IgD-negative memory B cell (primary cell): Measurements from ENCODE around the gene PPM1K. TPM values are rescaled to one million over a fixed set of nuclear protein-coding genes. Genes with fewer than 3 reads are reported as not detected.

Source experiments
- H3K27ac Mint-ChIP-seq, 3 donors: one replicate each; pipeline ENCODE4 v1.8.0; 2020 to 2022; ENCODE audit warnings: mild to moderate bottlenecking in 3 of 3, mixed read lengths in 3 of 3, moderate library complexity in 1 of 3
- H3K27me3 Mint-ChIP-seq: one replicate; pipeline ENCODE4 v1.8.0; 2021; ENCODE audit warnings: mixed read lengths
- H3K36me3 Mint-ChIP-seq: one replicate; pipeline ENCODE4 v1.8.0; 2020; ENCODE audit warnings: mild to moderate bottlenecking, mixed read lengths
- H3K4me1 Mint-ChIP-seq, 3 donors: one replicate each; pipeline ENCODE4 v1.8.0; 2020 to 2022; ENCODE audit warnings: mixed read lengths in 3 of 3, mild to moderate bottlenecking in 1 of 3
- H3K4me3 Mint-ChIP-seq, 4 donors: one replicate each; pipeline ENCODE4 v1.8.0; 2020 to 2022; ENCODE audit warnings: mild to moderate bottlenecking in 4 of 4, mixed read lengths in 4 of 4, moderate library complexity in 3 of 4
- H3K9me3 Mint-ChIP-seq, 3 donors: one replicate each; pipeline ENCODE4 v1.8.0; 2020 to 2021; ENCODE audit warnings: mixed read lengths in 3 of 3, mild to moderate bottlenecking in 1 of 3
- polyA plus RNA-seq: library from polyadenylated mRNA; unstranded; fragments of 300-500 nt; fragmentation: Illumina TruSeq; gene quantifications from one replicate; pipeline ENCODE4 v1.2.3, GENCODE V29; 2021

Gene PPM1K
- polyA plus RNA-seq, 1 donor from 2014 or later = 142 TPM

GRCh38 chr4:88291003-88291402 lies 6.6 kb upstream of the PPM1K start:
- H3K4me3 Mint-ChIP-seq = peak overlapping the region in 1 of 4 donors; percentile 9
- no peaks in the 10 kb centered on the region for H3K27me3 Mint-ChIP-seq

GRCh38 chr4:88286897-88287296 lies 2.5 kb upstream of the PPM1K start:
- H3K27me3 Mint-ChIP-seq = no peaks in the 10 kb centered on the region
- H3K4me3 Mint-ChIP-seq = peak overlapping the region in 1 of 4 donors; percentile 38
- peaks cover 10 to 20% (median 19%) of the 10 kb centered on the region in 3 donors for H3K4me1 Mint-ChIP-seq
- no peaks in the 10 kb centered on the region for H3K9me3 Mint-ChIP-seq
- H3K27ac Mint-ChIP-seq = peak overlapping the region in 1 of 3 donors; percentile 36
- no peaks in the 10 kb centered on the region for H3K36me3 Mint-ChIP-seq

More at GRCh38 chr4:88291003-88291402, 6.6 kb upstream of the PPM1K start:
- Mint-ChIP-seq H3K27ac (no peak overlapping the region), H3K4me1 (peaks cover 0 to 3% (median 0%) of the 10 kb centered on the region in 3 donors), H3K36me3 (no peaks in the 10 kb centered on the region), H3K9me3 (no peaks in the 10 kb centered on the region)

GRCh38 chr4:88285235-88285653 lies 883 bp upstream of the PPM1K start:
- Mint-ChIP-seq H3K36me3 (no peaks in the 10 kb centered on the region), H3K27me3 (no peaks in the 10 kb centered on the region), H3K4me3 (peak overlapping the region; percentile 98 to 100 (median 98)), H3K9me3 (no peaks in the 10 kb centered on the region), H3K4me1 (peaks cover 23 to 32% (median 29%) of the 10 kb centered on the region in 3 donors), H3K27ac (peak overlapping the region; percentile 96 to 99 (median 99))

GRCh38 chr4:88283661-88284438 lies 511 bp downstream of the PPM1K start:
- Mint-ChIP-seq H3K36me3 (peaks cover 2% of the 10 kb centered on the region), H3K4me3 (peak overlapping the region; percentile 98 to 100 (median 98)), H3K4me1 (peaks cover 31 to 42% (median 42%) of the 10 kb centered on the region in 3 donors), H3K27me3 (no peaks in the 10 kb centered on the region), H3K27ac (peak overlapping the region; percentile 96 to 99 (median 99)), H3K9me3 (no peaks in the 10 kb centered on the region)

DNA sequence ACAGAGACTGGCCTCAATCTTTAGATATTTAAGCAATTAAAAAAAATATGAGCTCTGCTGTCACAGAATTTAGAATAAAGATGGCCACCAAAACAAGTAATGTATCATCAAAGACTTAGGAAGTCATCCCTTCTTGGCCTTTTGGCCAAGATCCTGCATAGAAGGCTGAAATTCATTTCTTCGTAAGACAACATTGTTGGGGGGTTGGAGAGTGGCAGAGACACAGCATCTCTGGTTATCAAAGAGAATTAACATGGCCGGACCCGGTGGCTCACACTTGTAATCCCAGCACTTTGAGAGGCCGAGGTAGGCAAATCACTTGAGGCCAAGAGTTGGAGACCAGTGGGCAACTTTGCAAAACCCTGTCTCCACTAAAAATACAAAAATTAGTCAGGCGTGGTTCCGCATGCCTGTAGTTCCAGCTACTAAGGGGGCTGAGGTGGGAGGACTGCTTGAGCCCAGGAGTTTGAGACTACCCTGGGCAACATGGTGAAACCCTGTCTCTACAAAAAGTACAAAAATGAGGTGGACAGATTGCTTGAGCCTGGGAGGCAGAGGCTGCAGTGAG lies 4.0 kb downstream of the PPM1K start:
- Mint-ChIP-seq H3K4me3 (peak overlapping the region; percentile 78 to 94 (median 90)), H3K36me3 (peaks cover 4% of the 10 kb centered on the region), H3K4me1 (peaks cover 59 to 71% (median 62%) of the 10 kb centered on the region in 3 donors), H3K27ac (peak overlapping the region; percentile 90 to 97 (median 97)), H3K27me3 (no peaks in the 10 kb centered on the region), H3K9me3 (no peaks in the 10 kb centered on the region)

DNA sequence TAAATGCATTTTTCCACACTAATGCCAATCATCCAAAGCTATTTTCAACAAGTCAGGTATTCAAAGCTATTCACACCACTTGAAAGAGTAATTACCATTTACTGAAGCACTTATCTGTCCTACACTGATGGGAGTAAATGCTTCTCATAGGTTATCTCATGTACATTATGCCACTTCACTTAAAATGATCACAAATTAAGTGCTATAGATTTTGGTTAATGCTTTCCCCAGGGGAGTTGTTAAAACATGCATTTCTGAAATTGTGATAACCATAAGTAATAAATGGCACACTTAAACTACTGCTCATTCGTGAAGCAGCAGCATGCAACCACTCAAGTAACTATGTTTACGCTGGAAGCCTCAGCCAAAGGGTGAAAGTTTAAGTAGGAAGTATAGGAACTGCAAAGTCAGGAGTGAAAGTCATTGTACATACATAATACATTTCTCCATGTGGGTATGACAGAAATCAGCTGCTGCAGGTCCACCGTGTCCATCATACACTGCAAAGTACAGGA lies 6.6 kb downstream of the PPM1K start:
- H3K4me1 Mint-ChIP-seq = peaks cover 63 to 74% (median 63%) of the 10 kb centered on the region in 3 donors
- peak overlapping the region; percentile 83 to 91 (median 87) for H3K27ac Mint-ChIP-seq
- H3K9me3 Mint-ChIP-seq = no peaks in the 10 kb centered on the region
- peaks cover 7% of the 10 kb centered on the region for H3K36me3 Mint-ChIP-seq
- no peaks in the 10 kb centered on the region for H3K27me3 Mint-ChIP-seq
- H3K4me3 Mint-ChIP-seq = peak overlapping the region in 3 of 4 donors; percentile 59 to 88 (median 81)

DNA sequence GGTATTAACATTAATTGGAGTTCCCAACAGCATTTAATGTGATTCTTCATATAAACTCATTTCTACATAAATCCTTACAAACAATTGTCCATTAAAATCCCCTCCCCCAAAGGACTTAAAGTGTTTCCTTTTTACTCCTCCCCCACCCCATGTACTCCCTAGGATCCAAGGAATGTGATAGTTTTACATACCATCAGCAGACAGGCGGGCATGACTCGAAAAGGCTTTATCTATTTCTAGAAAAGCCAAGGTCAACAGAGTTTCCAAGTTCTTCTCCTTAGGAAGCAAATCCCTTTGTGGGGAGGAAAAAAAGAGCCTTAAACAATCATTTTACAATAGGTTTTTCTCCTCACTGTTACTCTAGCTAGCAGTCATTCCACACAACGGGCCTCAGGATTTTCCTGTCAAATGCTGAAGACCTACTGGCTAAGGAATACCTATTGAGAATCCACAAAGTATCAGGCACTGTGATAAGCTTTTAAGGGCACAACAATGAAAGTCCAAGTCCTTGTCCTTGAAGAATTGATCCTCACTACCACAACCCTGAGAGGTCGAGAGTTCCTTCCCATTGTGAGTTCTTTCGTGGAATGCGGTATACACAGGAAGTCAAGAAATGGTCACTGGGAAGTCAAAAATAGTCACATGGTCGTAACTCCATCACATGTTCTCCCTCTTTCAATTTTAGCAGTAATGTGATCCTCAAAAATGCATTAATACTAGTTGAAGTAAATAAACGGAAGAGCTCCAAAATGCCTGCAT lies 7.2 kb downstream of the PPM1K start:
- no peaks in the 10 kb centered on the region for H3K27me3 Mint-ChIP-seq
- peaks cover 57 to 71% (median 63%) of the 10 kb centered on the region in 3 donors for H3K4me1 Mint-ChIP-seq
- peaks cover 7% of the 10 kb centered on the region for H3K36me3 Mint-ChIP-seq
- H3K9me3 Mint-ChIP-seq = no peaks in the 10 kb centered on the region
- H3K27ac Mint-ChIP-seq = peak overlapping the region; percentile 83 to 91 (median 87)
- peak overlapping the region in 3 of 4 donors; percentile 60 to 88 (median 81) for H3K4me3 Mint-ChIP-seq

DNA sequence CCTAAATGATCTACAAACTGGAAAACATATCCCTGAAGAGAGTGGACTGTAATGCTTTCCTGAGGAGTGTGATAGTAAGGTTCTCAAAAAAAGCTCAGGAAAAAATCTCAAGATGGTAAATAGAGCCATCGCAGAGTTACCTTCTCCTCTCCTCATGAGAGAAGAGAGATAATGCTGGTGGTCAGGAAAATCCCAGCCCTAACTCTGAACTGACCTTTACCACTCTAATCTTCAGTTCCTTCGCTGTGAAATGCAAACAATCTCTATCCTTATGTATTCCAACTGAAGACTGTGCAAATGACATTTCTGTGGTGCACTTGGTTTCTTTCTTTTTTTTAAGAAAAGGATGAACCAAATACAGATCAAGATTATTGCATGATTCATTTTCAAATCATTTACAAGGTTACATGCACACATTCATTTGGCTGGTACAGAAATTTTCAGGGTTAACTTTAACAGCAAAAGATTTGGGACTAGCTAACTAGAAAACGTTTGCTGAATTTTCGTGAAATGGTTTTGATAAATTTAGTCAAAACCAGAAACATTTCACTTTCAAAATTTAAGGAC lies 8.3 kb downstream of the PPM1K start:
- H3K36me3 Mint-ChIP-seq = peaks cover 8% of the 10 kb centered on the region
- H3K27me3 Mint-ChIP-seq = no peaks in the 10 kb centered on the region
- H3K4me1 Mint-ChIP-seq = peaks cover 52 to 64% (median 62%) of the 10 kb centered on the region in 3 donors
- peak overlapping the region; percentile 69 to 88 (median 83) for H3K27ac Mint-ChIP-seq
- no peaks in the 10 kb centered on the region for H3K9me3 Mint-ChIP-seq
- peak overlapping the region; percentile 55 to 88 (median 78) for H3K4me3 Mint-ChIP-seq

DNA sequence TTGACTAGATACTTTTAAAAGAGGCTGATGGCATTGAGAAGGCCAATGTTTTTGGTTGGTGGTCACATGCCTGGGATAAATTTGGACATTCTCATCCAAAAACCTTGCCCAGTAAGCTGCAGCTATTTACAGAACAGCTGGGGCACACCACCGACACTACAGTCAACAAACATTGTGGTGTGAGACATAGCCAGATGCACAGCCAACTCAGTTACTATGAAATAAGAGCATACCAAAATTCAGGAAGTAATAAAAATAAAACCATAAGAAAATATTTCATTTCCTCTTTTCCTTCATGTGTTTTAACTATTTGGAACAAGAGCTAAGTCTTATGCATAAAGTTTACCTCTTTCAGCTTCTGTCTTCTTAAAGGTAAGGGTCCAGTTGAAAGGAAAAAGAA lies 8.8 kb downstream of the PPM1K start:
- peaks cover 48 to 60% (median 58%) of the 10 kb centered on the region in 3 donors for H3K4me1 Mint-ChIP-seq
- peak overlapping the region; percentile 55 to 88 (median 69) for H3K27ac Mint-ChIP-seq
- no peaks in the 10 kb centered on the region for H3K27me3 Mint-ChIP-seq
- H3K9me3 Mint-ChIP-seq = no peaks in the 10 kb centered on the region
- peak overlapping the region; percentile 55 to 88 (median 78) for H3K4me3 Mint-ChIP-seq
- peaks cover 11% of the 10 kb centered on the region for H3K36me3 Mint-ChIP-seq

DNA sequence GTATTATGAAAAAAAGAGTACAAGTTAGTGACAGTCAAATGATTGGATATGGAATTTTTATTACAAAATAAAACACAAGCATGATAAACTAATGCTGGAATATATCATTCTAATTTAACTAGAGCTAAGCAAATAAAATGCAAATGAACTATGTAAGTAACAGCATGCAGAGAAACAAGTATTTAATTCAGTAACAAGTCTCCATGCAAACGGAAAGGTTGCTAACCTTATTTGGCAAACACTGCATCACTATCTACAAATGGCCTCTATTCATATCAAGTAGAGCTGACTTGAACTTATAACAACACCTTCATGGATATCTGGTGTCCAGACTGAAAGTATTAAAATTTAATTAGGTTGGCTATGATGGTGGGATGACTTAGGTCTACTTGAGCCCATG lies 15.4 kb downstream of the PPM1K start:
- H3K9me3 Mint-ChIP-seq = no peaks in the 10 kb centered on the region
- peaks cover 2 to 7% (median 7%) of the 10 kb centered on the region in 3 donors for H3K4me1 Mint-ChIP-seq
- H3K36me3 Mint-ChIP-seq = peaks cover 6% of the 10 kb centered on the region
- no peaks in the 10 kb centered on the region for H3K27me3 Mint-ChIP-seq
- H3K27ac Mint-ChIP-seq = no peak overlapping the region
- H3K4me3 Mint-ChIP-seq = no peak overlapping the region

DNA sequence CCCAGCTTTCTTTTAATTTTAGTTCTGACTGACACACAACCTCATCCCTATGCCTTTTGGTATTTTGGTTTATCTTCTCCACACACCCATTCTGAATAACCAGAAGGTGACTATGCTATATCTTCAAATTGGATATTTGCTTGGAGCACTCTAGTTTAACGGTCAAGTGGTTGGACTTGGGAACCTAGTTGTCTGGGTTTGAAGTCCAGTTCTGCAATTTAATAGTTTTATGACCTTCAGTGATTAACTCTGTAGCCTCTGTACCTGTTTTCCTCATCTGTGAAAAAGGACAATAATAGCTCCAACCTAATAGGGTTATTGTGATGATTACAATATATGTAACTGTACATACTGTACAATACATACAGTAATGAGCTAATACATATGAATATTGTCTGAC lies 20.0 kb downstream of the PPM1K start:
- Mint-ChIP-seq H3K36me3 (peaks cover 11% of the 10 kb centered on the region), H3K4me3 (no peak overlapping the region), H3K4me1 (peaks cover 0 to 2% (median 0%) of the 10 kb centered on the region in 3 donors), H3K27ac (no peak overlapping the region), H3K9me3 (no peaks in the 10 kb centered on the region), H3K27me3 (no peaks in the 10 kb centered on the region)

DNA sequence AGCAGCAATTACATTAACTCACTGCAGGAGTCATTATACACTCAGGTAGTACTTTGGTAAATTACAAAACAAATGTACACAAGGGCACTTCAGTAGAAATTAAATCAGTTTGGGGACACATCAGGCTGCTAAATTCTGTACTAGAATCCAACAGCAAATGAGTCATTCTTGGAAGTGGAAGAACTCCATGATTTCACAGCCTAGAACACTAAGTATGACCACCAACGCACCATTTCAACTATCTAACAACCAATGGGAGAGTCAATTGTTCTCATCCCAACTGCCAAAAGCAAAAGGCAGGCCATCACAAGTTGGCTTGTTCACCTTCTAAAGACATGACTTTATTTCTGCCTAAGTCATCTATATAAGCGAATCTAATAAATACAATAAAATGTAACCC lies 26.6 kb downstream of the PPM1K start:
- H3K4me1 Mint-ChIP-seq = peaks cover 0 to 4% (median 2%) of the 10 kb centered on the region in 3 donors
- peaks cover 9% of the 10 kb centered on the region for H3K36me3 Mint-ChIP-seq
- H3K27ac Mint-ChIP-seq = peak overlapping the region in 1 of 3 donors; percentile 23
- no peaks in the 10 kb centered on the region for H3K9me3 Mint-ChIP-seq
- H3K4me3 Mint-ChIP-seq = no peak overlapping the region
- no peaks in the 10 kb centered on the region for H3K27me3 Mint-ChIP-seq

DNA sequence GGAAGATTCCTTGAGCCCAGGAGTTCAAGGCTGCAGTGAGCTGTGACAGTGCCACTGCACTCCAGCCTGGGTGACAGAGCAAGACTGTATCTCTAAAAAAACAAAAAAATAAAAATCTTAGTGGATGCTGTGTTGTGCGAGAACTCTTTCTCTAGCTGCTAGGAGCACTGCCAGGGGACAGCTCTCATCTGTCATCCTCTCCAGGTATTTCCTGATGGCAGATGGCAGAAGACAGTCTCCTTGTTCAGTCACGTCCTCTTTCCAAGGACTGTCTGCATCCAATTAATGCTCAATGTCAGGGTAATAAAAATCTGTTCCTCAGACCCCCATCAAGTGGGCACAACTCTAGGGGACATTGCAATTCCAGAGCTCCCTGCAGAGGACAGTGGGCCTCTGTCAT lies 29.2 kb downstream of the PPM1K start:
- Mint-ChIP-seq H3K27ac (no peak overlapping the region), H3K36me3 (peaks cover 1% of the 10 kb centered on the region), H3K4me1 (peaks cover 0 to 4% (median 0%) of the 10 kb centered on the region in 3 donors), H3K9me3 (no peaks in the 10 kb centered on the region), H3K27me3 (no peaks in the 10 kb centered on the region), H3K4me3 (no peak overlapping the region)

- Mint-ChIP-seq H3K27ac (no peak overlapping the region), H3K4me3 (no peak overlapping the region), H3K36me3 (no peaks in the 10 kb centered on the region), H3K9me3 (no peaks in the 10 kb centered on the region), H3K27me3 (no peaks in the 10 kb centered on the region), H3K4me1 (peaks cover 0 to 4% (median 0%) of the 10 kb centered on the region in 3 donors)
Observed at GRCh38 chr4:88251924-88252323, 32.4 kb downstream of the PPM1K start.
